GM19455 (cell line): Measurements from ENCODE around the gene MAPK6.
"Not testable (repeated sequence)": the region's sequence is repeated elsewhere in the genome, so short reads cannot be mapped to it uniquely, and the experiment has no call there.

Experiments used
- ATAC-seq: cut with Tn5 transposase; IDR thresholded peaks from one replicate; pipeline ENCODE4 v1.9.1; 2021; ENCODE audit not compliant: unreplicated experiment

MAPK6 gene

GRCh38 chr15:52078876-52079700 is 60.1 kb downstream of the MAPK6 start:
- ATAC-seq: no peak

- no peak for ATAC-seq
These were observed 61.0 kb downstream of the MAPK6 start for GRCh38 chr15:52080031-52080430.

GRCh38 chr15:52080706-52081392 is 61.8 kb downstream of the MAPK6 start:
- ATAC-seq: no peak

GRCh38 chr15:52082197-52083036 is 63.4 kb downstream of the MAPK6 start:
- ATAC-seq: peak; percentile 66

- ATAC-seq: not testable (repeated sequence)
These were observed 64.0 kb downstream of the MAPK6 start for GRCh38 chr15:52083037-52083359.

GRCh38 chr15:52083603-52084002 is 64.6 kb downstream of the MAPK6 start:
- no peak for ATAC-seq

GRCh38 chr15:52085299-52085698 is 66.3 kb downstream of the MAPK6 start:
- no peak for ATAC-seq

- no peak for ATAC-seq
These were observed 67.2 kb downstream of the MAPK6 start for GRCh38 chr15:52086011-52086786.

- ATAC-seq: no peak
These were observed 71.2 kb downstream of the MAPK6 start for GRCh38 chr15:52090193-52090592.

GRCh38 chr15:52093167-52093538 is 74.1 kb downstream of the MAPK6 start:
- no peak for ATAC-seq

GRCh38 chr15:52093539-52094510 is 74.8 kb downstream of the MAPK6 start:
- no peak for ATAC-seq

GRCh38 chr15:52094811-52095584 is 76.0 kb downstream of the MAPK6 start:
- no peak for ATAC-seq

GRCh38 chr15:52095597-52096262 is 76.7 kb downstream of the MAPK6 start:
- no peak for ATAC-seq

- not testable (repeated sequence) for ATAC-seq
These were observed 77.5 kb downstream of the MAPK6 start for GRCh38 chr15:52096536-52096935.

GRCh38 chr15:52097180-52097579 is 78.2 kb downstream of the MAPK6 start:
- no peak for ATAC-seq

- no peak for ATAC-seq
These were observed 79.3 kb downstream of the MAPK6 start for GRCh38 chr15:52098323-52098722.

- ATAC-seq: no peak
These were observed 80.7 kb downstream of the MAPK6 start for GRCh38 chr15:52099651-52100272.
